Frontal cortex (tissue), 4 donors: ENCODE data around the gene PPP1R1B. TPM values are rescaled to one million over a fixed set of nuclear protein-coding genes. Genes with fewer than 3 reads are reported as not detected.

Experiments
- DNase-seq, 2 donors: peaks; one replicate each; pipeline ENCODE4 v3.0.0; 2012; ENCODE audit warnings: low spot score in 2 of 2
- FAIRE-seq: peaks from 2 replicates; lab custom pipeline; 2012; peaks lifted over from hg19 to GRCh38; lab: Jason Lieb, UNC
- total RNA-seq: library from RNA; depleted of rRNA; stranded (reverse); fragments of >200 nt; gene quantifications from one replicate; pipeline ENCODE4 v1.2.3, GENCODE V29; 2014
- donor health status: control.
- donor health status: control.
- donor health status: control.

The PPP1R1B gene
- total RNA-seq, 1 donor from 2014 or later = 27.3 TPM

GRCh38 chr17:39663688-39664580 lies 37.2 kb downstream of the PPP1R1B start:
- DNase-seq = no peak
- no peak for FAIRE-seq

- DNase-seq (no peak), FAIRE-seq (no peak)
Measured at GRCh38 chr17:39664581-39665561, 38.1 kb downstream of the PPP1R1B start, which contains the start of gene TCAP. Gene TCAP, plus strand, starts transcription at chr17:39665349. Its CDS starts 11 bp downstream, at chr17:39665360.

- DNase-seq = no peak
- FAIRE-seq = no peak
Measured at GRCh38 chr17:39665642-39666224, 39.0 kb downstream of the PPP1R1B start.

DNA sequence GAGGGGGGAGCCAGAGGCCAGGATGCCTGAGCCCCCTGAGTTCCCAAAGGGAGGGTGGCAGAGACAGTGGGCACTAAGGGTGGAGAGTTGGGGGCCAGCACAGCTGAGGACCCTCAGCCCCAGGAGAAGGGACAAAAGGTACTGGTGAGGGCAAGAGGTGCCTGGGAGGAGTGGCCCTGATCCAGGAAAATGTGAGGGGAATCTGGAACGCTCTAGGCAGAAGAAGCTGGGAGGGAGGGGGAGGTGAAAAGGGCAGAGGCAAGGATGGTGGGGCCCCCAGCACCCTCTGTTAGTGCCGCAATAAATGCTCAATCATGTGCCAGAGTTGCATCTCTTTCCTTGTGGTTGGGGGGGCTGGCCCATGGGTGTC lies 39.5 kb downstream of the PPP1R1B start:
- FAIRE-seq = no peak
- no peak for DNase-seq

- no peak for FAIRE-seq
- peak in 1 of 2 donors; percentile 61 for DNase-seq
Measured at GRCh38 chr17:39666601-39667261, 40.0 kb downstream of the PPP1R1B start.

GRCh38 chr17:39667262-39667944 lies 40.7 kb downstream of the PPP1R1B start:
- FAIRE-seq (no peak), DNase-seq (no peak)

GRCh38 chr17:39667945-39668924 lies 41.5 kb downstream of the PPP1R1B start, which contains the start of gene PNMT:
Gene PNMT, plus strand, starts transcription at chr17:39668453. Its CDS starts 23 bp downstream, at chr17:39668476.
- DNase-seq = peak; percentile 67 to 75
- no peak for FAIRE-seq

- FAIRE-seq (no peak), DNase-seq (no peak)
Measured at GRCh38 chr17:39669897-39670735, 43.4 kb downstream of the PPP1R1B start.

DNA sequence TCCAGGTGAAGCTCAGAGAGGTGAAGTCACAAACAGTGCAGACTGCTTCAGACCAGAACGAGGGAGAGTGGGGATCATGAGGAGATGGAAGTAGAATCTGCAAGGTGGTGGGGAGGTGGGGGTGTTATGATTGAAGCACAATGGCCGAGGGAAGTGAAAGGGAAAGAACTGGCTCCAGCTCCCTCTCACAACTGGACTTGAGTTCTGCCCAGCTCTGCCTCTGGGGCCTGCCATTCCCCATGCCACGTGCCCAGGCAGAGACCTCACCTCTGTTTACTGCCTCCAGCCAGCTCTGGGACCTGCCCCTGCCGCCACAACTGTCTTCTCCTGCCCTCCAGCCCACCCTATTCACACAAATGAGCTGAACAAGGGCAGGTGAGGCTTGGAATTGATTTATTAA lies 44.0 kb downstream of the PPP1R1B start:
- FAIRE-seq = no peak

DNA sequence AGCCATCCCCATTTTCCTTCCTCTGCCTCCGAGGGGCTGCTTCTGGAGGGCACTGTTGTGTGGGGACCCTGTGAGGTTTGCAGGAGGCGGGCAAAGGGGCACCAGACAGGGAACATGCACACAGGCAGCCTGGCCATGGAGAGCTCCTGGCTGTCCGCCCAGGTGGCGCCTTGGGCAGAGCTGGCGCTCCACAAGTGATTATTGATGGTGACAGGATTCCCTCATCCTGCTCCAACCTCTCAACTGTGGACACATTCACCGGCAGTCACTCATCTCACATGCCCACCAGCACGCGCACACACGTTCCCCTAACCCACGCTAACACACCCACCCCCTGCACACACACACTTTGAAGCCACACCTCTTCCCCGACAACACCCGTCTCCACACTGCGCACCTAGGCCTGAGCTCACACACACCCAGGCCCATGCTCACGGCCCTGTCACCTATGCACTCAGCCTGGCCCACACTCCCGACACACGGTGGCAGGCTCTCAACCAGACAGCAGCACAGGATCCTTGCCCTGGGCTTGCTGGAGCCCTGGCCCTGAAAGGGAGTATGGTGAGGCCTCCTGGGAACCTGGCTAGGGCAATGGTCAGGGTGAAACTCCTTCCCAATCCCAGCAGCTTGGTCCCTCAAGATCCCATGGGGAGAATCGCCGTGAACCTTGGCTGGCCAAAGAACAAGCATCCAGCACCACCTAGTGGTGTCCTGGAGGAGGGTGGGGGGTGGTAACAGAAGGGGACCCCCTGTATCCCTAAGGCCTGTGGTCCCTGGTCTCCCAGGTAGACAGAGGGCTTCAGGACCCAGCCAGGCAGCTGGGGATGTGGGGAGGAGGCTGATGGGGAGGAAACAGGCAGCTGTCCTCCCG lies 45.1 kb downstream of the PPP1R1B start:
- FAIRE-seq = no peak
- DNase-seq = peak; percentile 64 to 72

More for the DNA sequence above, 44.0 kb downstream of the PPP1R1B start:
- DNase-seq = no peak

DNA sequence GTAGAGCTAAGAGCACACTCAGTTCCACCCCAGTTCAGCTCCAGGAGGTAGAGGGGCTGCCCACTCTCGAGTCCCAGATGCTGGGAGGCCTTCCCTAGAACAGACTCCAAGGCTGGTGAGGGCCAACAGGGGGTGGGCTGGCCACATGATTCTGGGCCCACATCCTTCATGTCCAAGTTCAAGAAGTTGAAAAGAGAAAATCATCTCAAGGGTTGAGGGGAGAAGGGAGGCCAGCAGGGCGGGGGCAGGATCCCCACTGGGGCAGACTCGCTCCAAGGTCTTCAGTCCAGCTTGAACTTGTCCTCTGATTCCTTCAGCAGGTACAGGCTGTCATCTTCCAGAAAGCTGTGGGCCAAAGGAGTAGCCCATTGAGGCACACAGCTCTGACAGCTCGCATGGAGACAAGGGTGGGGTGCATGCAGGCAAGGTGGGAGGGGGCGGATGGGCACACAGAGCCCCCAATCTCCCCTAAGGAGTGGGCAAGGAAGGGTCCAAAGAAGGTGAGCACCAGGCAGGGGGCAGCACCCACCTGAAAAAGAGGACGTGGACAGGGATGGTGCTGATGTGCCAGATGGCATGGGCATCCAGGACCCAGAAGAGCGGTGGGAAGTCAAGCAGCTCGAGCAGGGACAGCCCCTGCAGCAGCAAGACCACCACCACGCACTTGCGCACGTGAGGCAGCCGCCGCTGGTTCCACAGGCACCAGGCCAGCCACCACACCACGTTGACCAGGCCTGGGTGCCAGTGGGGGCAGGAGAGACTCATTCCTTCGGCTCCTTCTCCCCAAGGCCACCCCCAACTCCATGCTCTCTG lies 46.0 kb downstream of the PPP1R1B start:
- FAIRE-seq (no peak), DNase-seq (no peak)

GRCh38 chr17:39673335-39674081 lies 46.8 kb downstream of the PPP1R1B start:
- DNase-seq = no peak
- no peak for FAIRE-seq

- DNase-seq (no peak), FAIRE-seq (no peak)
Measured at GRCh38 chr17:39674179-39674578, 47.4 kb downstream of the PPP1R1B start.

- DNase-seq (no peak), FAIRE-seq (no peak)
Measured at GRCh38 chr17:39674702-39675389, 48.1 kb downstream of the PPP1R1B start.
